ENCODE measurements around the gene RGMA.
"Not testable (repeated sequence)": the region's sequence is repeated elsewhere in the genome, so short reads cannot be mapped to it uniquely, and the experiment has no call there.

The RGMA gene

DNA sequence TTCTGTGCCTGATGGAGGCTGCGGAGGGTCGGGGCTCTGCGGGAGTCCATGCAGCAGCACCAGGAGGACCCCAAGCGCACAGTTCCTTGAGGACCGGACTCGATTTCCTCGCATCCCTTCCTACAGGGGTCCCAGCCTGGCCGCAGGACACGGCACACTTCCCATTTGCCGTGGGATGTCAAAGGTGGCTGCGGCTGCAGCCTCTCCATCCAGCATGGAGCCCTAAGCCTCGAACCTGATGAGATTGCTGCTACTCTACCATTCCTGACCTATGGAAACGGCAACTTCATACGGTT, 40.6 kb downstream of the RGMA start:
- DNase-seq (ENCODE audit: low read depth): no peak

DNA sequence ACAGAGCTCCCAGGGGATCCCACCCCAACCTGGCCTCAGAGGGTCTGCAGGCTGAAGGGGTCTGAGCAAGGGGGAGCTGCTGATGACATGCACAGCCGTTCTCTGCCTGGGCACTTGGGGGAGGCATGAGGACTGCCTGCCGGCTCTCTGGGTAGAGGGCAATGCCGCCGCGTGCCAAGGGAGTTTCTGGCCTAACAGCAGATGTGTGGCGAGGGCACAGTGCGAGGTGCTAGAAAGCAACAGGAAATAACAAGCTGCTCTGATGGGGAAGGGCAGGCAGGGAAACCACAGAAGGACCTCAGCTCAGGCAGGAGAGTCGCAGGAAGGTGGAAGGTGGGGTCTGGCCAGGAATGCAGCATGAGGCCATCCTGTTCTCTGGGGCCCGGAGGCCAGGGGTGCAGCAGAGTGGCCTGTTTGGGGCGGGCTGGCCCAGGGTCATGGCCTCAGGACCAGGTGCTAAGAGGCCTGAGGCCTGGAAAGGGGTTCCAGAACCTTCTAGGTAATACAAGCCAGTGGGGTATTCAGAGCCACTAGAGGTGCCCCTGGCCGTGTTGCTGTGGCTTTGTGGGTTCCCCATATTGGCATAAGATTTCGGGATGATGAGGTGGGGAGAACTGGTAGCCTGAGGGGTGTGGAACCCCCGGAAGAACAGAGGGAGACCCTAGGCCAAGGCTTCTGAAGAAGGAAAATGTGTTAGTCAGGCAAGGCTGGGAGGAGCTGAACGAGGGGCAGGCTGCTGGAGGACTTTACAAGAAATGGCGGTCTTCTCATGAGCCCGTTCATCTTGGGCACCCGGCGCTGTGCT, 41.2 kb downstream of the RGMA start:
- no peak for DNase-seq (ENCODE audit: low read depth)

DNA sequence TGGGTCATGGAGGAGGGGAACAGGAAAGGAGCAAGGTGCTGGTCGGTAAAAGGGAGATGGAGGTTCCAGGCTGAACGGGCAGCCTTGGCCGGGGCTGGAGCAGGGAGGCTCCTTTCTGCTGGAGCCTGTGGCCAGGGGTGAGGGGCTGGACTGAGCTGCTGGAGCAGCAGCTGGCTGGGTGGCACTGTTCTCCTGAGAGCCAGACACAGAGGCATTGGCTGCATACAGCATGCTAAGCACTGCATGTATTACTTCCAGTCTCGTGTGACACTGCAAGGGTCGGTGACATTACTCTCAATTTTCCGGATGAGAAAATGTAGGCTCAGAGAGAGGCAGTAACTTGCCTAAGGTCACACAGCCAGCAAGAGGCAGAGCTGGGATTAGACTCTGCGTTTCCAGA, 42.3 kb downstream of the RGMA start:
- no peak for DNase-seq (ENCODE audit: low read depth)

DNA sequence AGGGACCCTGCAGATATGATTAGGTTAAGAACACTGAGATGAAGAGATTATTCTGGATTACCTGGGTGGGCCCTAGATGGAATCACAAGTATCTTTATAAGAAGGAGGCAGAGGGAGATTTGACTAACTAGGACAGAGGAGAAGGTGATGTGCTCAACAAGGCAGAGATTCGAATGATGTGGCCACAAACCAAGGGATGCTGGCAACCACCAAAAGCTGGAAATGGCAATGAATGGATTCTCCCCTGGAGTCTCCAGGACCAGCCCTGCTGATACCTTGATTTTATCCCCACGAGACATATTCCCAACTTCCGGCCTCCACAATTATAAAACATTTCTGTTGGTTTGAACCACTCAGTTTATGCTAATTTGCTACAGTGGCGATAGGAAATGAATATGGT, 42.9 kb downstream of the RGMA start:
- no peak for DNase-seq (ENCODE audit: low read depth)

DNA sequence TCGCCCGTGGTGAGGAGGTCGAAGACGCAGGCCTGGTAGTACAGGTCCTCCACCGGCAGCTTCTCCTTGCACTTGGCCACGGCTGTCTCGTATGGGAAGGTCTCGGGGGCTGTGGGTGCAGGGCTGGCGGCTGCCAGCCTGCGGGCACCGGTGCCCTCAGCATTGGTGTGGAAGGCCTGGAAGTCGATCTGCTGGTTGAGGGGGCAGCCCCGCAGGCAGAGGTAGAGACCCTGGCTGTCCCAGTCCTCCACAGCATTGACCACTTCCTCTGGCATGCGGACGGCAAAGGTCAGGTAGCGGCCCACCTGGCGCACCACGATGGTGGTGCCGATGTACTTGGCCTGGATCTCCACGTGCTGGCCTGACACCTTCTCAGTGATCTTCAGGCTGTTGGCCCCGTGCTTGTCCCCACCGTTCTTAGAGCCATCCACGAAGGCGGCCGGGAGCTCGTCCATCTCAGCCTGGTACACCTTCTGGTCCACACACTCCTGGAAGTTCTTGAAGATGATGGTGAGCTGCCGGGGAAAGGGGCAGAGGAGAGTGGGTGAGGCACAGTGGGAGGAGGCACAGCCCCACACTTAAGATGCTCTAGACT, 43.7 kb downstream of the RGMA start:
- no peak for DNase-seq (ENCODE audit: low read depth)

DNA sequence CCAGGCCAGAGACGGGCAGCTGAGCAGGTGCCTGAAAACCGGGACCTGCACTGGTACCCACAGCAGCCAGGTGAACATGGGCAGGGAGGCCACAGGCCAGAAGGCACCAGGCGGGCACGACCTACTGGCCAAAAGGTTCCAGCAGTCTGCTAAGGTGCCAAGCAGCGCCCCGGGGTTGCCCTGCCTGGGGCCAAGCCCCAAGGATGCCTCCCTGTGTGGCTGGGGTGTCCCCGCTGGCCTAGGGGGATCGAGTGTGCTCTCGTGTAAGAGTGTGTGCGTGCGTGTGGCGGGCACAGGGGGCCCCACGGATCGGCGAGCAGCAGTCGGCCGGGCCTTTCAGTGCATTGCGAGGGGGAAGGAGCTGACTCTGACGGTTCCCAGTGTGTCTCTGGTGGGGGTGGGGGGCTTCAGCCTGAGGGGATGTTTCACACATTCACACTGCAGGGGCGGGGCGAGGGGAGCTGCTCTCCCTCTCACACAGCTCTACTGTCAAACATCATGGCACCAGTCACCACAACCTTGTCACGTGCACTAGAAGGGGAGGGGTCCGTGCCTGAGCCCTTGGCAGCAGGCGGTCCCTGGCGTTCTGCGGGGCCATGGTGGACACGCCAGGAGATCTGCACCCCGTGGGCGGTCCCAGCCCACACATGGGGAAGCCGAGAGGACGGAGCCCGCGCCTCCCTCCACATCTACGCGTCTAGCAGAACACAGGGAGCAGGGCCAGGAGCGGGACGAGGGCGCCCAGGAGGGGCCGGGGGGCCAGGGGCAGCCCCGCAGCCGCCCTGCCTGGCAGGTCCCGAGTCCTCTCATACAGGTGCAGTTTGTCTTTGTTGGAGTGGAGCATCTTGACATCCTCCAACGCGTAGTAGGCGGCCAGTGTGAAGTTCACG, 44.5 kb downstream of the RGMA start:
- no peak for DNase-seq (ENCODE audit: low read depth)

DNA sequence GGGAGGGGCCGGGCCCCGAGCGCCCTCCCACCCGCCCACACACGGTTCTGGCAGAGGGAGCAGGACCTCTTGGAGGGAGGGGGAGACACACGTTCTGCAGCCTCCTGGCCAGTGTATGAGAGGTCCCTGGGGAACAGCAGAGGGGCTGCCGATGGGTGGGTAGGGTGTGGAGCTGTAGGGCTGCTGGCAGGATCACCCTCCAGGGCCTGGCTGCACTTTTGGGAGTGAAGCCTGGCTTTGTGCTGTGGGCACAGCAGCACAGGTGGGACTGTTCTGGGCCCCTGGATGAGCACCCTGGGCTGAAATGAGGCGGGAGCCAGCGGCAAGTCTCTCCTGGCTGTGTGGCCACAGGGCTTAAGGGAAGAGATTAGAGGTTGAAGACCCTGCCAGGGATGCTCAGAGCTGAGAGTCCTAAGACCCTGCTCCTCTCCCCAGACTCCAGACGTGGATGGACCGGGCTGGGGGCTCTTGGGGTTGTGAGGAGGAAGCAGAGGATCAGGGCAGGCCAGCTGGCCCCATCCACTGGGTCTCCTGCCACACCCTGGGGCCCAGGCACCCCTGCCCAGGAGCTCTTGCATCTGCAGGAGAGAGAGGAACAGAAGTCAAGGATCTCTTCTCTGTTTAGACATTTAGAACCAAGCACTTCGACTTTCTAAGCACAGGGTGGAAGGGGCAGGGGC, 45.2 kb downstream of the RGMA start:
- DNase-seq (ENCODE audit: low read depth): no peak

DNA sequence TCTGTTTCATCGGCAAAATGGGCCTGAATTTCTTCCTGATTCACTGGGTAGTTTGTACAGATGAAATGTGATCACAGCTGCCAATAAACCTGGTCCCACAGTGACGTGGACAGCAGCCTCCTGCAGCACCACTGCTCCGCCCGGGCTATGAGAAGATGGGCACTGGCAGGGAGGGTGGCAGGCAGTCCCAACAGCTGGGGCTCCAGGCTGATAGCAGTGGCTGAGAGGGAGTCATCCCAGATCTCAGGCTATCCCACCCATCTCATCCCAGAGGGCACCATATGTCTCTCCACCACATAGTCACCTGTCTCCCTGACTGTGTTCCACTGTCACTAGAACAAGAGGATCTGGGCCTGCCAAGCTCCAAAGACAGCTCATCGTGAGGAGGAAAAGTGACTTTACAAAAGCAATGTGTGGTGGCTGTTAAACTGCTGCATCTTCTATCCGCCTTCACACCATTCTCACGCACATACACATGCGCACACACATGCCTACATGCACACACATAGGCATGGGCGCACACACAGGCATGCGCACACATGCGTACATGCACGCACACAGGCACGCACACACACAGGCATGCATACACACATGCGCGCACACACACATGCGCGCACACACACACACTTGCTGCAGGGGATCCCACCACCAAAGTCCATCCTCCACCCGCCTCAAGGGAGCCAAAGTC, 46.2 kb downstream of the RGMA start:
- no peak for DNase-seq (ENCODE audit: low read depth)

DNA sequence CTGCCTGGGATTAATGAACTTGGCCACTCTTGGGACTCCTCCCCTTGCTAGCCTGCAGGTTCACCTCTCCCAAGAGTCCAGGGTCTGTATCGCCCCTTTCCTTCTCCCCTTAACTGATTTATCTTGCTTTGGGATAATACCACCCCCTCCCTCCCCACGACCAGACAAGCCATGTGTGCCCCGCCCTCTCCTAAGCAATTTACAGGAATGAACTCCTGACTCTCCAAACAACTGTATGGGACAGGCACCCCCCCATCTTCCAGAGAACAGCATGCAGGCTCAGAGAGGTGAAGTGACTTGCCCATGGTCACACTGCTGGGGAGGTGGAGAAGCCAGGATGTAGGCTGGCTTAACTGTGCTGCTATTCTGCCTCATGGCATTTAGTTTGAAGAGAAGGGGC, 46.8 kb downstream of the RGMA start:
- no peak for DNase-seq (ENCODE audit: low read depth)

DNA sequence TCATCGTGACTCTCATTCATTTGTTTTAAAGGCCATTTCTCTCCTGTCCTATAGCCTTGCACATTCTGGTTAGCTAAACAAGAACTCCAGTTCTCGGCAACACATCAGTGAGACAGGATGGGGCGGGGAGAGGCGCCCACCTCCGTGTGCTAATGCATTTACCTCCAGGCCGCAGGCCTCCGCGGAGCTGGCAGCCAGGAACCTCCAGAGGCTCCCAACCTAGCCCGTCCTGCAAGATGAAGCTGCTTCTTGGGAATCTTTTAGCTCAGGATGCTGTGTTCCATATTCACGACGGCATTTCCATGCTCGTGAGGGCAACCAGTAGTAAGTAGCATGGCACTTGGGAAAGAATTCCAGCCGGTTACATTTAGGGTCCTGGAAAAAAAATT, 47.9 kb downstream of the RGMA start:
- DNase-seq (ENCODE audit: low read depth): no peak

DNA sequence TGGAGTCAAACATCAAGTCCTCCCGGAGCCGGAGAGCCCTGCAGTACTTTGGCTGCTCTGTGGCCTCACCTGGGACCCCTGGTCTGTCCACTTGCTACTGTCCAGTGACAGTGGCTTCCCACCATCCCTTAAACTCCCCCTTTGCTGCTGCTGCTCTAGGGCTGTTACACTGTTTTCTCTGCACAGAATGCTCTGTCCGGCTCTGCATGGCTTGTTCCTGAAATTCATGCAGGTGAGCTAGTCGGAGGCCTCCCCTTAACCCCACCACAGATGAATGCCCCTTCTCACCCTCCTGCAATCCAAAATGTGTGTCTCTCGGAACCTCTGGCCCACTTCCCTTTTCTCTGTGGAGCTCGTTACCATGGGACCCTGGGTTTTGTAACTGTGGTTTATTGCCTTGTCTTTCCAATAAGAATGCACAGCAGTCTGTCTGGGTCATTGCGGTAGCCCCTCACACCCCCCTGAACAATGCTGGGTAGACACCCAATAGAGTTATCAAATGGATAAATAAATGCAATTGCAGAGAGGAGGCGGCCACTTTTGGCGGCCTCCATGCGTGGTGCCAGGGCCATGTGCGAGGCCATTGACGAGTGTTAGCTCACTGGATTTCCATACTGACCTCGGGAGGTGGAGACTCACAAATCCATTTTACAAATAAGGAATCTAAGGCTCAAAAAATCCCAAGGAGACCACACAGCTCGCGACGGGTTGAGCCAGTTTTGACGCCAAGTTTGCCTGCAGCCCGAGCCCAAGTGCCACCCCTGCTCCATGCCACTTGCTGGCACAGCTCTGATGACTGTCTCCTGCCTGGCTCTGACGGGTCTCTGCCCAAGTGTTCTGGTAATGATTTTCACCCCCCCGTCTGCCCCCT, 48.5 kb downstream of the RGMA start:
- DNase-seq (ENCODE audit: low read depth): no peak

DNA sequence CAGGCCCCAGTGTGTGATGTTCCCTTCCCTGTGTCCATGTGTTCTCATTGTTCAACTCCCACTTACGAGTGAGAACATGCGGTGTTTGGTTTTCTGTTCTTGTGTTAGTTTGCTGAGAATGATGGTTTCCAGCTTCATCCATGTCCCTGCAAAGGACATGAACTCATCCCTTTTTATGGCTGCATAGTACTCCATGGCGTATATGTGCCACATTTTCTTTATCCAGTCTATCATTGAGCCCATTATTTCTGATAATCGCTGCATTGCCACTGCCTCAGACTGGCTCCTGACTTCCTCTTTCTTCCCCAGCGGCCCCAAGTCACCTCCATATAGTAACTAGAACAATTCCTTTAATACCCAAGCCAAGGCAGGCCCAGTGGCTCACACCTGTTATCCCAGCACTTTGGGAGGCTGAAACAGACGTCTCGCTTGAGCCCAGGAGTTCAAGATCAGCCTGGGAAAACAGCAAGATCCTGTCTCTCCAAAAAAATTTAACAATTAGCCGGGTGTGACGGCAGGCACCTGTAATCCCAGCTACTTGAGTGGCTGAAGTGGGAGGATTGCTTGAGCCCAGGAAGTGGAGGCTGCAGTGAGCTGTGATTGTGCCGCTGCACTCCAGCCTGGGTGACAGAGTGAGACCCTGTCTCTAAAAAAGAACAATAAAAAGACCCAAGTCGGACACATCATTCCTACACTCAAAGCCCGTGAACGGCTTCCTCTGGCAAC, 49.3 kb downstream of the RGMA start:
- DNase-seq (ENCODE audit: low read depth): not testable (repeated sequence)

DNA sequence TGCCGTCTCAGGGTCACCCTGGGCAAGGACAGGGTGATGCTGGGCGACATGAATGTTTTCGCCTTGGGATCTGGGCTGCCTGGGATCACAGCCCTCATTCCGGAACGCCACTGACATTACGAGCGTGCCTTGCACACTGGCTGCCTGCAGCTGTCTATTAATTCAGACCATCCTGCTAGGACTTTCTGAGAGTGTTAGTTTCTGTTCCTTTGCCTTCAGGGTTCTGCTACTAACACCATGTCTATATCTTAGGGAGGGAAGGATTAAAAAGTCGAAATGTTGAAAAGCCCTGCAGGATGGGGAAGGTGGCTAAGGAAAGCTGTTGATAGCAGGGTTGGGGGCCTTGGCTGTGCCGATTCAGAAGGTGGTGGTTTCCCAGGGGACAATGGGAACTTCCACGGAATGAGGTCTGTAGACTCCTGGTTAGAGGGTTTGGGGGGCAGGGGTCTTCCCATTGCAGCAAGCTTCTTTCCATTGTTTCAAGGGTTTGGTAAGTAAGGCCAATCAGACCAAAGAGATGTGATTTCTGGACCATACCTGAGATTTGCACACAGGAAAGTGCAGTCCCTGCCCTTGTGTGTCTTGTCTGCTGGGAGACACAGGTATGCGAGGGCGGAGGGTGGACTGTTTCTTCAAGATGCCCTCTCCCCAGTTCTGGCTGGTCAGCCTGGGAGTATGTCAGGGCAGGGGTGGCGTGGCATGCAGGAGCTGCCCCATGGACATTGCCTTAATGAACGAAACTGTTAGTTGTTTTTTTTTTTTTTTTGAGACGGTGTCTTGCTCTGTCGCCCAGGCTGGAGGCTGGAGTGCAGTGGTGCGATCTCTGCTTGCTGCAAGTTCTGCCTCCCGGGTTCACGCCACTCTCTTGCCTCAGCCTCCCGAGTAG, 50.9 kb downstream of the RGMA start:
- DNase-seq (ENCODE audit: low read depth): no peak

DNA sequence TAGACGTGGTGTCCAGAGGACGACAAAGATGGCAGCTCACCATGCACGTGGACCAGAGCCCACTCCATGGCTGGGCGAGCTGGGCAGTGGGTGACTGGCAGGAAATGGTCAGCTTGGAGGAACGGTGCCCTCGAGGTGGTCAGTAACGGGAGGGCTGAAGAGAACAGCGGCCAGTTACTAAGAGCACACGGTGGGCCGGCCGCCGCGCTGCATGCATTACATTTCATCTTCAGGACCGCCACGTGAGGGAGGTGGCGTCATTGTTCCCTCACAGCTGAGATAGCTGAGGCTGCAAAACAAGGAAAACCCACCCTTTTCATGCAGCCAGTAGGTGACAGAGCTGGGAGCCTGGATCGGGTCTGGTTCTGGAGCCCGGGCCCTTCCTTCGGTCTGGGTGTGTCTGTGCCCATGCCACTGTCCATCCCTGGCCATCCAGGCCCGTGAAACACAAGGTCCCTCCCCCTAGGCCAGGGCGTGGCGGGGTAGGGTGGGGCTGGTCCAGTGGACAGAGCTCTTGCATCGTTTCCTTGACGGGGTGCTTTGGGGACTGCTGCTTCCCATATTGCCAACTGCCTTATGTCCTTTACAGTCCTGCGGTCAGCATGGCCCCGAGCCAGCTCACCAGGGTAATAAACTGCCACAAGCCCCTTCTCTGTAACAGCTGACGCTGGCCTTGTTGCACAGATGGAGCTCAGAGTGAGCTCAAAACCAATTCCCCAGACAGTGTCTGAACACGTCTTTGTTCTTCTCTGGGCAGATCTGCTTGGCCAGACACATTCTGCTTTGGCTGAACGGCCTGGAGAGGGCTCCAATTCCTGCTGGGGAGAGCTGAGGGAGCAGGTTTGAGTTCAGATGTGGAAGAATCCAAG, 51.8 kb downstream of the RGMA start:
- no peak for DNase-seq (ENCODE audit: low read depth)

DNA sequence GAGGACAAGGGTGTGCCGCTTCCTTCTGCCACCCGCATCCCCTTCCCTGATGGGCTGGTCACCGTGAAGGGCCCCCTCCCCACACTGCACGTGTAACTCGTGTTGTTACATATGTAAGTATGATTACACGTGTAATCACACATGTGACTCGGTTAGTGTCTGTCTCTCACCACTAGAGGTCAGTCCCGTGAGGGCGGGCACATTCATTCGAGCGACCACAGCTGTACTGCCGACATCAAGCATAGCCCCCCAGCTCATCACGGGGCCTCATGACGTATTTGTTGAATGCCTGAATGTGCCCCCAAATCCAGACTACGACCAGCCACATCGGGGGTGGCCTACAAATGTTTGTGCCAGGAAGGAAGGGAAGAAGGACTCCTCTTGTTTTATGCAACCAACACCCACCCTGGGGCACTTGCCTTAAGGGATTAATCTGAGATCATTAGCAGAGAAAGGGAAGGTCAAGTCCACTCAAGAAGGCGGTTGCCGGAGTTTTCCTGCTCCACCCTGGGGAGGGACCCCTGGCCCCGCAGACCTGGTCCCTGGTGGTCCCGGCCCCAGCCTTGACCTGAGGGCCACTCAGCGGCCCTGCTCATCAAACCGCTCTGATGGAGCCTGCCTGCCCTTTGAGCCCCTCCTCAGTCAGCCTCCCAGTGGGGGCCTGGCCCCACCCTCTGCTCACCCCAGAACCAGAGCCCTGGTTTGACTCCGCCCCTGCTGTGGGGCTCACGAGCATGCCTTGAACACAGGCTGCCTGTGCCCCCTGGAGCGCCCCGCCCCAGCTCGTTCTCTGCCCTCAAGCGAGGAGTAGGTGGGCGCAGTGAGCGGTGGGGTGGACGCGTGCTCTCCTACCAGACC, 52.8 kb downstream of the RGMA start:
- no peak for DNase-seq (ENCODE audit: low read depth)

DNA sequence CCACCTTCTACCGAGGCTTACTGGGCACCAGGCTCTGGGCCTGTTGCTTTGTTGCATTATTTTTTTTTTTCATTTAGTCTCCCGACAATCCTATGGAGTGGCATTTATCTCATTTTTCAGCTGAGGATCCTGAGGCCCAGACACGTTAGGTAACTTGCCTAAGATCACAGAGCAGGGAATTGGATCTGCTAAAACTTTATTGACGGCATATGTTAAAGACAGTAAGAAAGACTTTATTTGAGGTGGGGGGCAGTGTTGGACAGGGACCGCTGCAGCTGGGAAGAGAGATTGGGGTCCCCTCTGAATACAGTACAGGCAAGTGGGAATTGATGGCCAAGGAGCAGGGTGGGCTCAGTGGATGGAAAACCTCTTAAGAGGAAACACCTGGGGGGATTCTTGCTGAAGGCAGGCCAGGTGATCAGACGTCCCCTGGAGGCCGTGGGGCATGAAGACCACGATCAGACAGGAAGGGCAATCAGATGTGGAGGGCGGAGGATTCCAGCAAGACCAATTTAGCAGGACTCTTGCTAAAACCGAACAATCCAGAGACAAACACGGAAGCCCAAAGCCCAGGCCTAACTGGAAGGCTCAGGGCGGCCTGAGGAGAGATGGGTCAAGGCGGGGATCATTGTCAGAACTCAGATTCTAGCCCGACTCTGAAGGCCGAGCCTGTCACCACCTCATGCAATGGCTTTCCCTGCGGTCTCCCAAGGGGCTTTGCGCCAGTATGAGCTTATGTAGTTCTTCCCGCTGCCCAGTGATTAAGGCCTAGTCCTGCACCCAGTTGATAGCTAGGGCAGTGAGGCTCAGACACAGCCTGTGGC, 53.7 kb downstream of the RGMA start:
- no peak for DNase-seq (ENCODE audit: low read depth)

All from T-helper 22 cell (primary cell).